Central memory CD8-positive, alpha-beta T cell (primary cell): ENCODE results near the gene VAV1.
"Not testable (repeated sequence)": the region's sequence is repeated elsewhere in the genome, so short reads cannot be mapped to it uniquely, and the experiment has no call there.

Experiments used
- ATAC-seq: fragments of 150-1000 bp; cut with Tn5 transposase; replicated peaks from 2 replicates; pipeline ENCODE4 v1.10.0; 2022; ENCODE audit warnings: mild to moderate bottlenecking, moderate FRiP score, moderate number of reproducible peaks; ENCODE audit not compliant: poor library complexity, severe bottlenecking; ENCODE audit errors: extremely low read depth
- DNase-seq, 2 donors: peaks; one replicate each; pipeline ENCODE4 v3.0.0; 2021; ENCODE audit warnings: low spot score in 2 of 2
- H3K27ac Mint-ChIP-seq: one replicate; pipeline ENCODE4 v1.8.0; 2022; ENCODE audit warnings: low read depth, mild to moderate bottlenecking, moderate library complexity, mixed read lengths
- H3K27me3 Mint-ChIP-seq: one replicate; pipeline ENCODE4 v1.8.0; 2022; ENCODE audit warnings: mixed read lengths
- H3K36me3 Mint-ChIP-seq: one replicate; pipeline ENCODE4 v1.8.0; 2022; ENCODE audit warnings: mild to moderate bottlenecking, moderate library complexity, mixed read lengths; ENCODE audit not compliant: insufficient read depth
- H3K4me1 Mint-ChIP-seq: one replicate; pipeline ENCODE4 v1.8.0; 2022; ENCODE audit warnings: mixed read lengths
- H3K4me3 Mint-ChIP-seq: one replicate; pipeline ENCODE4 v1.8.0; 2022; ENCODE audit warnings: mild to moderate bottlenecking, moderate library complexity, mixed read lengths
- H3K9me3 Mint-ChIP-seq: one replicate; pipeline ENCODE4 v1.8.0; 2022; ENCODE audit warnings: mixed read lengths

VAV1 gene

DNA sequence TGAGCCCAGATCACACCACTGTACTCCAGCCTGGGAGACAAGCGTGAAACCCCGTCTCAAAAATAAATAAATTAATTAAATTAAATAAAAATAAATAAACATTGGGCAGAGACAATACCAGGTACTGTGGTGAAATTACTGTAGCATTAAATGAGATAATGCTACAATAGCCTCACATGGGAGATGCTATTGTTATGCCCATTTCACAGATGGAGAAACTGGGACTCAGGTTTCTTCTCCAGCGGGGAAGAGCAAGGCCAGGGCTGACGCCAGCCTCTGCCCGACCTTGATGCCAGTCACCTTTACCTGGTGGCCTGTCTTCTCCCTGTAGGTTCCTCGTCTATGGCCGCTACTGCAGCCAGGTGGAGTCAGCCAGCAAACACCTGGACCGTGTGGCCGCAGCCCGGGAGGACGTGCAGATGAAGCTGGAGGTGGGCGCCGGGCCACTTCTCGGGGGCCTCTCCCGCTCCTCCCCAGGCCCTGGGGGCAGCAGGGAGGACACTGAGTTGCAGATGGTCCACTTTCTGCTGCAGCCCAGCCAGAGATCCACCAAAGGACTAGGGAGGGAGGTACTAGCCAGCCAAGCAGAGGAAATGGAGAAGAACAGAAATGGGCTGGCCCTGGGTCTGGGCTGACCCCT lies 53.9 kb downstream of the VAV1 start:
- Mint-ChIP-seq H3K4me3 (no peak overlapping the region), H3K27me3 (no peaks in the 10 kb centered on the region), H3K36me3 (peaks cover 65% of the 10 kb centered on the region), H3K9me3 (no peaks in the 10 kb centered on the region), H3K4me1 (peaks cover 11% of the 10 kb centered on the region), H3K27ac (no peak overlapping the region)
- ATAC-seq = no peak
- DNase-seq = no peak

DNA sequence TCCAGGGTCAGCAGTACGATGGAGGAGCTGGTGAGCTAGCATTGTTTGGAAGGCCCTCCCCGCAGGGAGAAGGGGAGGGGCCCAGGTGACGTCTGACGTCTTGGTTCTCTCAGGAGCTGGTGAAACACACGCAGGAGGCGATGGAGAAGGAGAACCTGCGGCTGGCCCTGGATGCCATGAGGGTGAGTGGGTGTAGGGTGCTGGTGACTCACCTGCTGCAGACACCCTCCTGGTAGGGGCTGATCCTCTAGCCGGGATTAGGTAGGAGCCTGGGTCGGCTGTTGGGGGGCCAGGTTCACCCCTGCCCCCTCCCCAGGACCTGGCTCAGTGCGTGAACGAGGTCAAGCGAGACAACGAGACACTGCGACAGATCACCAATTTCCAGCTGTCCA lies 55.8 kb downstream of the VAV1 start:
- Mint-ChIP-seq H3K4me3 (no peak overlapping the region), H3K36me3 (peaks cover 81% of the 10 kb centered on the region), H3K4me1 (peaks cover 11% of the 10 kb centered on the region), H3K9me3 (no peaks in the 10 kb centered on the region), H3K27me3 (no peaks in the 10 kb centered on the region), H3K27ac (peak overlapping the region; percentile 52)
- DNase-seq = no peak
- ATAC-seq = no peak

GRCh38 chr19:6828698-6829633 lies 56.5 kb downstream of the VAV1 start:
- H3K36me3 Mint-ChIP-seq = peaks cover 83% of the 10 kb centered on the region
- H3K9me3 Mint-ChIP-seq = no peaks in the 10 kb centered on the region
- H3K27me3 Mint-ChIP-seq = no peaks in the 10 kb centered on the region
- H3K4me1 Mint-ChIP-seq = peaks cover 4% of the 10 kb centered on the region
- no peak overlapping the region for H3K4me3 Mint-ChIP-seq
- ATAC-seq (peak; percentile 49), DNase-seq (no peak)
- H3K27ac Mint-ChIP-seq = peak overlapping the region; percentile 52

DNA sequence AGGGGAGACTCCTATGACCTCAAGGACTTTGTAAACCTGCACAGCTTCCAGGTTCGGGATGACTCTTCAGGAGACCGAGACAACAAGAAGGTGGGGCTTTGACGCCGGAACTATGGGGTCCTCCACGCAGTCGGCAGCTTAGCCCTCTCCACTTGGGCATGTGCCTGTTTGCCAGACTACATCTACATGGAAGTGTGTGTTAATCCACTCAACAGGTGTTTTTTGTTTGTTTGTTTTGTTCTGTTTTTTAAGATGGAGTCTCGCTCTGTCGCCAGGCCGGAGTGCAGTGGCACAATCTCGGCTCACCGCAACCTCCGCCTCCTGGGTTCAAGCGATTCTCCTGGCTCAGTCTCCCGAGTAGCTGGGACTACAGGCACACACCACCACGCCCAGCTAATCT lies 57.3 kb downstream of the VAV1 start:
- DNase-seq, H3K27me3 Mint-ChIP-seq, ATAC-seq, H3K27ac Mint-ChIP-seq, H3K9me3 Mint-ChIP-seq, H3K4me3 Mint-ChIP-seq, H3K4me1 Mint-ChIP-seq: not testable (repeated sequence)
- H3K36me3 Mint-ChIP-seq = peaks cover 77% of the 10 kb centered on the region

- H3K27ac Mint-ChIP-seq, H3K9me3 Mint-ChIP-seq, H3K4me3 Mint-ChIP-seq, H3K4me1 Mint-ChIP-seq, H3K27me3 Mint-ChIP-seq, DNase-seq, ATAC-seq: not testable (repeated sequence)
- H3K36me3 Mint-ChIP-seq = peaks cover 71% of the 10 kb centered on the region
Observed at GRCh38 chr19:6831084-6831483, 58.6 kb downstream of the VAV1 start.

DNA sequence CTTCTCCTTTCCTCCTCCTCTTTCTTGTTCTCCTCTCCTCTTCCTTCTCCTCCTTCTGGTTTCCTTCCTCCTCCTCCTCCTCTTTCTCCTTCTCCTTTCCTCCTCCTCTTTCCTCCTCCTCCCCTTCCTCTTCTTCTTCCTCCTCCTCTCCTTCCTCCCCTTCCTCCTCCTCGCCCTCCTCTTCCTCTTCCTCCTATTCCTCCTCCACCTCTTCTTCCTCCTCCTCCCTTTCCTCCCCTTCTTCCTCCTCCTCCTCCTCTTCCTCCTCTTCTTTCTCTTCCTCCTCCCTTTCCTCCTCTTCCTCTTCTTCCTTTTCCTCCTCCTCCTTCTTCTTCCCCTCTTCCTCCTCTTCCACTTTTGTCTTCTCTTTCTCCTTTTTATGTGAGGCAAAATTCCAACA lies 59.9 kb downstream of the VAV1 start:
- Mint-ChIP-seq H3K27me3 (no peaks in the 10 kb centered on the region), H3K9me3 (no peaks in the 10 kb centered on the region), H3K4me1 (peaks cover 4% of the 10 kb centered on the region), H3K27ac (peak overlapping the region; percentile 71), H3K4me3 (no peak overlapping the region), H3K36me3 (peaks cover 73% of the 10 kb centered on the region)
- no peak for DNase-seq
- ATAC-seq = no peak

DNA sequence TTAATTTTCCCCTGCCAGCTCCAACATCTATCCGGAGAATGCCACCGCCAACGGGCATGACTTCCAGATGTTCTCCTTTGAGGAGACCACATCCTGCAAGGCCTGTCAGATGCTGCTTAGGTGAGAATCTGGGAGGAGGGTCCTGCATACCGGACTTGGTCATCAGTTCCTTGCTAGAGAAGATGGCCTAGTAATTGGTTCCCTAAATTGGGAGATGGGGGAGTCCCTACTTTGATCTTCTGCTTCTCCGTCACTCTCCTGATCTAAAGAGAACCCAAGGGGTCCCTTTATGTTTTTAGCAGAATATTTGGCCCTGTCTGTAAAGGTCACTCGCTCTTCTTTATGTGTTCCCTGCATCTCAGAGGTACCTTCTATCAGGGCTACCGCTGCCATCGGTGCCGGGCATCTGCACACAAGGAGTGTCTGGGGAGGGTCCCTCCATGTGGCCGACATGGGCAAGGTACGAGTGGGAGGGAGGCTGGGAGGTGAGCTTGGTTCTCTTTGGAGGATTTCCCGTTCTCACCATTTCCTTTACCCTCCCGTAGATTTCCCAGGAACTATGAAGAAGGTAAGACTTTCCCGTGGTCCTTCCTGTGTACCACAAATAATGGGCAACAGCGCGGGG lies 60.8 kb downstream of the VAV1 start:
- ATAC-seq (no peak), DNase-seq (no peak)
- Mint-ChIP-seq H3K4me1 (peaks cover 5% of the 10 kb centered on the region), H3K9me3 (no peaks in the 10 kb centered on the region), H3K36me3 (peaks cover 69% of the 10 kb centered on the region), H3K27me3 (no peaks in the 10 kb centered on the region), H3K4me3 (no peak overlapping the region), H3K27ac (peak overlapping the region; percentile 71)

GRCh38 chr19:6834433-6834832 lies 61.9 kb downstream of the VAV1 start:
- DNase-seq (no peak), ATAC-seq (no peak)
- Mint-ChIP-seq H3K9me3 (no peaks in the 10 kb centered on the region), H3K27me3 (no peaks in the 10 kb centered on the region), H3K27ac (no peak overlapping the region), H3K4me1 (peaks cover 5% of the 10 kb centered on the region), H3K36me3 (peaks cover 64% of the 10 kb centered on the region), H3K4me3 (no peak overlapping the region)

DNA sequence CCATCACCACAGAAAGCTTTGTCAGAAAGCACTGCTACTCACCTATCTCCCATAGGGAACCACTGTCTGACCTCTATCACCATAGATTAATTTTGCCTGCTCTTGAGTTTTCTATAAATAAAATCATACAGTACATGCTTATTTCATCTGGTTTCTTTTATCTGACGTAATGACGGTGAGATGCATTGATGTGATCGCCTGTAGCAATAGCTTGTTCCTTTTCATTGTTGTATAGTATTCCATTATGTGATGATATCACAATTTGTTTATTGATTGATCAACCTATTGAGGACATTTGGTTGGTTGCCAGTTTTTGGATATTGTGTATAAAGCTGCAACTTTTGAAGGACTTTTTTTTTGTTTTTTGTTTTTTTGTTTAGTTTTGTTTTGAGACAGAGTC lies 63.0 kb downstream of the VAV1 start:
- peaks cover 66% of the 10 kb centered on the region for H3K36me3 Mint-ChIP-seq
- H3K27ac Mint-ChIP-seq = no peak overlapping the region
- peaks cover 5% of the 10 kb centered on the region for H3K4me1 Mint-ChIP-seq
- H3K4me3 Mint-ChIP-seq = no peak overlapping the region
- DNase-seq = no peak
- no peaks in the 10 kb centered on the region for H3K27me3 Mint-ChIP-seq
- no peak for ATAC-seq
- H3K9me3 Mint-ChIP-seq = no peaks in the 10 kb centered on the region

DNA sequence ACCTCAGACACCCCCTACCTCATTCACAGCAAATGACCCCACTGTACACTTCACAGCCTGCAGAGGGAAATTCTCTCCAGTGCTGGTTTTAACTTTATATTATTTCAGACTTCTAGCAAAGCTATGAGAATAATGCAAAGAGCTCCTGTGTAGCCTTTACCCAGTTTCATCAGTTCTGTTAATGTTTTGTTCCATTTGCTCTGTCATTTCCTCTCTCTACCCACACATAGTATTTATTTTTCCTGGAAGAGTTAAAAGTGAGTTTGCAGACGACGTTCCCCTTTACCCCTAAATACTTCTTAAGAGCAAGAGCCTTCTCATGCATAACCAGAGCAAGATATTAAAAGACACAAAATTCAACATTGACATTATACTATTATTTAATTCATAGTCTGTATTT lies 65.0 kb downstream of the VAV1 start:
- Mint-ChIP-seq H3K4me1 (peaks cover 5% of the 10 kb centered on the region), H3K27me3 (no peaks in the 10 kb centered on the region), H3K4me3 (no peak overlapping the region), H3K9me3 (no peaks in the 10 kb centered on the region), H3K27ac (peak overlapping the region; percentile 25), H3K36me3 (peaks cover 50% of the 10 kb centered on the region)
- no peak for ATAC-seq
- DNase-seq = no peak

DNA sequence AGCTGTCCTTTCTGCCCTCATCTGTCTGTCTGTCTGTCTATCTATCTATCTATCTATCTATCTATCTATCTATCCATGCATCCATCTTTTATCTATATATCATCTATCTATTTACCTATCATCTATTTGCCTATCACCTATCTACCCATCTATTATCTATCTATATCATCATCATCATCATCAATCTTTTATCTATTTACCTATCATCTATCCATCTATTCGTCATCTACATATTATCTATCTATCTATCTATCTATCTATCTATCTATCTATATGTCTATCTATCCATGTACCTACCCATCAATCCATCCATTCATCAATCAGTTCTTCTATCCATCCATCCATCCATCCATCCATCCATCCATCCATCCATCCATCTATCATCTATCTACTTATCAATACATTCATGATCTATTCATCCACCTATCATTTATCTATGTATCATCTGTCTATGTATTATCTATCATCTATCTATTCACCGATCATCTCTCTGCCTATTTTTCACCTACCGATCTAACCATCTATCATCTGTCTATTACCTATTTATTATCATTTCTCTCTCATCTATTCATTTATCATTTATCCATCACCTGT lies 65.7 kb downstream of the VAV1 start:
- Mint-ChIP-seq H3K4me3 (no peak overlapping the region), H3K9me3 (no peaks in the 10 kb centered on the region), H3K4me1 (peaks cover 5% of the 10 kb centered on the region), H3K36me3 (peaks cover 48% of the 10 kb centered on the region), H3K27ac (peak overlapping the region; percentile 25), H3K27me3 (no peaks in the 10 kb centered on the region)
- no peak for ATAC-seq
- DNase-seq = no peak

GRCh38 chr19:6842871-6843607 lies 70.5 kb downstream of the VAV1 start:
- no peak for DNase-seq
- Mint-ChIP-seq H3K4me3 (no peak overlapping the region), H3K27me3 (no peaks in the 10 kb centered on the region), H3K36me3 (peaks cover 39% of the 10 kb centered on the region), H3K27ac (no peak overlapping the region), H3K9me3 (no peaks in the 10 kb centered on the region), H3K4me1 (no peaks in the 10 kb centered on the region)
- no peak for ATAC-seq
